Upper lobe of left lung (tissue), 4 donors: ENCODE results near the gene SUPT3H.

Experiments used
- EP300 ChIP-seq, 4 donors: sonication (generic); formaldehyde crosslinking; IDR thresholded peaks; one replicate each; pipeline ENCODE4 v1.5.1; 2017; ENCODE audit warnings: antibody characterized with exemption in 4 of 4, control low read depth in 2 of 4
- POLR2A ChIP-seq, 4 donors: fragments of 450-650 bp; IDR thresholded peaks; one replicate each; pipeline ENCODE4 v1.5.1; 2016 to 2017; ENCODE audit warnings: antibody characterized with exemption in 4 of 4, mild to moderate bottlenecking in 2 of 4
- POLR2AphosphoS5 ChIP-seq, 2 donors: sonication (generic); formaldehyde crosslinking; IDR thresholded peaks; one replicate each; pipeline ENCODE4 v1.5.1; 2017; ENCODE audit warnings: antibody characterized with exemption in 2 of 2
- TF ChIP-seq, protein P1 (sequence below), 6 experiments: fragments of 450-650 bp in 4 of 6; fragments of 200-600 bp in 2 of 6; sonication (generic) in 2 of 6; IDR thresholded peaks; one replicate each; pipeline ENCODE4 v1.5.1; 2016 to 2019; ENCODE audit warnings: antibody characterized with exemption in 6 of 6

DNA sequence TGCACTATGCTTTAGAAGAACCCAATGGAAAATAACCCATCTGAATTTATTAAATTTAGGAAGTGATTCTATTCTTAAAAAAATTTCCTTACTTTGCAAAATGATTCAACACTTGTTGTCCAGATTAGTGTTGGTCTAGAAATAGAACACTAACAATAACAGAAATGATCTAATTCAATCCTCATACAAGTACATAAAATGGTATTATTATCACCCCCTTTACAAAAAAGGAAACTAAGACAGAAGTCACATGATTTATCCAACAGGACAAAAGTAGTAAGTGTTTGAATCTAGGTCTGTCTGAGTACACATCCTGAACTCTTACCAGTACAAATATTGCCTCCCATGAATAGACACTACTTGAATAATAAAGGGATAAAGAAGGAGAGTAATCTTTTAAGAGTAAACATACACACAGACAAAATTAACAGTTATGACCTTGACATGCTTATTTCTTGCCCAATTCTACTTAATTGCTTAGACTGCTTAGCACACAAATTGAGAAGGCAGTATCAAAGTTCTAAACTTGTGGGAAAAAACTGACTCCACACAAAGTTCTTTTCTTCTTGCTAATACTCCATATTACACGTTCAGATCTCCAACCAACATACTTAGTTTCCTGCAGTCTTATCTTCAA, 245.0 kb downstream of the SUPT3H start:
- TF ChIP-seq POLR2AphosphoS5 (IDR thresholded peaks at IDR 0.05) = no peak
- TF ChIP-seq, protein P1, sequence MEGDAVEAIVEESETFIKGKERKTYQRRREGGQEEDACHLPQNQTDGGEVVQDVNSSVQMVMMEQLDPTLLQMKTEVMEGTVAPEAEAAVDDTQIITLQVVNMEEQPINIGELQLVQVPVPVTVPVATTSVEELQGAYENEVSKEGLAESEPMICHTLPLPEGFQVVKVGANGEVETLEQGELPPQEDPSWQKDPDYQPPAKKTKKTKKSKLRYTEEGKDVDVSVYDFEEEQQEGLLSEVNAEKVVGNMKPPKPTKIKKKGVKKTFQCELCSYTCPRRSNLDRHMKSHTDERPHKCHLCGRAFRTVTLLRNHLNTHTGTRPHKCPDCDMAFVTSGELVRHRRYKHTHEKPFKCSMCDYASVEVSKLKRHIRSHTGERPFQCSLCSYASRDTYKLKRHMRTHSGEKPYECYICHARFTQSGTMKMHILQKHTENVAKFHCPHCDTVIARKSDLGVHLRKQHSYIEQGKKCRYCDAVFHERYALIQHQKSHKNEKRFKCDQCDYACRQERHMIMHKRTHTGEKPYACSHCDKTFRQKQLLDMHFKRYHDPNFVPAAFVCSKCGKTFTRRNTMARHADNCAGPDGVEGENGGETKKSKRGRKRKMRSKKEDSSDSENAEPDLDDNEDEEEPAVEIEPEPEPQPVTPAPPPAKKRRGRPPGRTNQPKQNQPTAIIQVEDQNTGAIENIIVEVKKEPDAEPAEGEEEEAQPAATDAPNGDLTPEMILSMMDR (IDR thresholded peaks at IDR 0.05) = no peak
- no peak for TF ChIP-seq EP300 (IDR thresholded peaks at IDR 0.05)
- no peak for TF ChIP-seq POLR2A (IDR thresholded peaks at IDR 0.05)
